SK-N-SH (cell line): ENCODE measurements around the gene INO80D. TPM values are rescaled to one million over a fixed set of nuclear protein-coding genes. Genes with fewer than 3 reads are reported as not detected.
"Not testable (repeated sequence)": the region's sequence is repeated elsewhere in the genome, so short reads cannot be mapped to it uniquely, and the experiment has no call there.

Experiments
- CTCF ChIA-PET: fragments of 300-600, 350-600 bp; formaldehyde crosslinking; extraction: SDS; loops from one replicate; lab custom pipeline; 2021; lab: Yijun Ruan, JAX
- POLR2A ChIA-PET: fragments of 350-600 bp; sonication (Branson Sonifier 250); formaldehyde crosslinking; extraction: SDS; loops from one replicate; lab custom pipeline; 2020; ENCODE audit warnings: antibody characterized with exemption, inconsistent platforms; lab: Yijun Ruan, JAX
- DNase-seq: peaks from one replicate; pipeline ENCODE4 v3.0.0; 2012
- H2AFZ ChIP-seq: fragments of 200-600 bp; sonication (generic); 2 replicates; pipeline ENCODE4 v1.8.1; 2016; ENCODE audit warnings: antibody characterized with exemption, mild to moderate bottlenecking, low read depth
- H3F3A ChIP-seq: fragments of 200-600 bp; sonication (generic); replicated peaks from 2 replicates; pipeline ENCODE3; 2016; ENCODE audit warnings: antibody characterized with exemption, mild to moderate bottlenecking; ENCODE audit not compliant: insufficient read depth
- H3K27ac ChIP-seq, 2 experiments: fragments of 200-500 bp in 1 of 2; fragments of 200-600 bp in 1 of 2; sonication (Bioruptor generic) in 1 of 2; sonication (generic), shearing (Covaris generic) in 1 of 2; 2 replicates each; pipeline versions ENCODE4 v1.5.1 to v1.6.1; 2014 to 2016; ENCODE audit warnings: low read depth in 2 of 2, inconsistent platforms in 1 of 2, low read length in 1 of 2, mild to moderate bottlenecking in 1 of 2, mixed read lengths in 1 of 2
- H3K27me3 ChIP-seq: fragments of 200-600 bp; sonication (generic), shearing (Covaris generic); 2 replicates; pipeline ENCODE4 v1.6.1; 2016; ENCODE audit warnings: mixed run types; ENCODE audit not compliant: insufficient read depth
- H3K36me3 ChIP-seq, 2 experiments: fragments of 200-500 bp in 1 of 2; fragments of 200-600 bp in 1 of 2; sonication (Bioruptor generic) in 1 of 2; sonication (generic) in 1 of 2; replicated peaks in 1 of 2; 2 replicates each; pipeline versions ENCODE3 to v1.5.1; 2014 to 2016; ENCODE audit warnings: low read length in 1 of 2, mild to moderate bottlenecking in 1 of 2; ENCODE audit not compliant: insufficient read depth in 2 of 2, control insufficient read depth in 1 of 2
- H3K4me1 ChIP-seq, 2 experiments: fragments of 200-500 bp in 1 of 2; fragments of 200-600 bp in 1 of 2; sonication (Bioruptor generic) in 1 of 2; sonication (generic), shearing (Covaris generic) in 1 of 2; 2 replicates each; pipeline versions ENCODE4 v1.5.1 to v1.6.1; 2014 to 2016; ENCODE audit warnings: low read depth in 1 of 2, low read length in 1 of 2, mixed run types in 1 of 2; ENCODE audit not compliant: insufficient read depth in 2 of 2, control insufficient read depth in 1 of 2
- H3K4me2 ChIP-seq: fragments of 200-600 bp; sonication (generic), shearing (Covaris generic); 2 replicates; pipeline ENCODE4 v1.6.1; 2017; ENCODE audit warnings: mixed run types
- H3K4me3 ChIP-seq, 2 experiments: fragments of 200-500 bp in 1 of 2; fragments of 200-600 bp in 1 of 2; sonication (Bioruptor generic) in 1 of 2; sonication (generic), shearing (Covaris generic) in 1 of 2; 2 replicates each; pipeline versions ENCODE4 v1.5.1 to v1.8.1; 2014 to 2016; ENCODE audit warnings: low read depth in 2 of 2, inconsistent platforms in 1 of 2, low read length in 1 of 2, mild to moderate bottlenecking in 1 of 2, mixed read lengths in 1 of 2, moderate library complexity in 1 of 2
- H3K79me2 ChIP-seq: fragments of 200-600 bp; sonication (generic); 2 replicates; pipeline ENCODE4 v1.8.1; 2017; ENCODE audit warnings: mild to moderate bottlenecking; ENCODE audit not compliant: insufficient read depth
- H3K9ac ChIP-seq: fragments of 200-600 bp; sonication (generic); 2 replicates; pipeline ENCODE4 v1.6.1; 2017; ENCODE audit warnings: mixed run types
- H3K9me2 ChIP-seq: fragments of 200-600 bp; sonication (generic); 2 replicates; pipeline ENCODE4 v1.6.1; 2017; ENCODE audit warnings: mixed run types
- H3K9me3 ChIP-seq: fragments of 200-600 bp; sonication (generic); 2 replicates; pipeline ENCODE4 v1.6.1; 2017; ENCODE audit warnings: mixed run types, mild to moderate bottlenecking, moderate library complexity
- H4K20me1 ChIP-seq: fragments of 200-600 bp; sonication (generic); 2 replicates; pipeline ENCODE4 v1.6.1; 2017; ENCODE audit warnings: mild to moderate bottlenecking, mixed run types; ENCODE audit not compliant: insufficient read depth
- GABPA ChIP-seq: IDR thresholded peaks from 2 replicates; pipeline ENCODE4 v1.4.0; 2012; ENCODE audit warnings: low read depth, mild to moderate bottlenecking
- IRF3 ChIP-seq: fragments of 150-350 bp; IDR thresholded peaks from 2 replicates; pipeline ENCODE4 v1.6.1; 2016; ENCODE audit warnings: mild to moderate bottlenecking, low read depth, low read length
- MAX ChIP-seq: IDR thresholded peaks from 2 replicates; pipeline ENCODE4 v1.4.0; 2012; ENCODE audit warnings: low read depth
- WGBS: methylation state at CpG from one replicate; pipeline ENCODE4 v1.1.6; 2017; ENCODE audit warnings: low lambda C conversion rate; 5-methylcytosine and 5-hydroxymethylcytosine counted together
- polyA plus RNA-seq, 3 experiments: library from polyadenylated mRNA; depleted of rRNA; stranded (reverse); fragments of >200 nt; gene quantifications; 2 replicates each; pipeline ENCODE4 v1.2.3, GENCODE V29; 2012
- TF ChIP-seq, protein P1 (sequence below): IDR thresholded peaks from 2 replicates; pipeline ENCODE4 v1.6.1; 2012; ENCODE audit warnings: mild to moderate bottlenecking, low read depth, low read length, moderate library complexity

Gene INO80D
- polyA plus RNA-seq, 1 of the 3 experiments (the other 2 are of a cell fraction), result 0.69 TPM

GRCh38 chr2:206040525-206040924 is 45.4 kb downstream of the INO80D start (continued):
- TF ChIP-seq IRF3 (no peak), MAX (no peak), GABPA (no peak)
- TF ChIP-seq, protein P1, sequence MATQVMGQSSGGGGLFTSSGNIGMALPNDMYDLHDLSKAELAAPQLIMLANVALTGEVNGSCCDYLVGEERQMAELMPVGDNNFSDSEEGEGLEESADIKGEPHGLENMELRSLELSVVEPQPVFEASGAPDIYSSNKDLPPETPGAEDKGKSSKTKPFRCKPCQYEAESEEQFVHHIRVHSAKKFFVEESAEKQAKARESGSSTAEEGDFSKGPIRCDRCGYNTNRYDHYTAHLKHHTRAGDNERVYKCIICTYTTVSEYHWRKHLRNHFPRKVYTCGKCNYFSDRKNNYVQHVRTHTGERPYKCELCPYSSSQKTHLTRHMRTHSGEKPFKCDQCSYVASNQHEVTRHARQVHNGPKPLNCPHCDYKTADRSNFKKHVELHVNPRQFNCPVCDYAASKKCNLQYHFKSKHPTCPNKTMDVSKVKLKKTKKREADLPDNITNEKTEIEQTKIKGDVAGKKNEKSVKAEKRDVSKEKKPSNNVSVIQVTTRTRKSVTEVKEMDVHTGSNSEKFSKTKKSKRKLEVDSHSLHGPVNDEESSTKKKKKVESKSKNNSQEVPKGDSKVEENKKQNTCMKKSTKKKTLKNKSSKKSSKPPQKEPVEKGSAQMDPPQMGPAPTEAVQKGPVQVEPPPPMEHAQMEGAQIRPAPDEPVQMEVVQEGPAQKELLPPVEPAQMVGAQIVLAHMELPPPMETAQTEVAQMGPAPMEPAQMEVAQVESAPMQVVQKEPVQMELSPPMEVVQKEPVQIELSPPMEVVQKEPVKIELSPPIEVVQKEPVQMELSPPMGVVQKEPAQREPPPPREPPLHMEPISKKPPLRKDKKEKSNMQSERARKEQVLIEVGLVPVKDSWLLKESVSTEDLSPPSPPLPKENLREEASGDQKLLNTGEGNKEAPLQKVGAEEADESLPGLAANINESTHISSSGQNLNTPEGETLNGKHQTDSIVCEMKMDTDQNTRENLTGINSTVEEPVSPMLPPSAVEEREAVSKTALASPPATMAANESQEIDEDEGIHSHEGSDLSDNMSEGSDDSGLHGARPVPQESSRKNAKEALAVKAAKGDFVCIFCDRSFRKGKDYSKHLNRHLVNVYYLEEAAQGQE, result no peak

GRCh38 chr2:206035393-206035792 is 50.6 kb downstream of the INO80D start:
- CTCF ChIA-PET, H3K9me2 ChIP-seq, H3K27me3 ChIP-seq, H3K9ac ChIP-seq, DNase-seq, H3K4me2 ChIP-seq, H4K20me1 ChIP-seq, H3K4me3 ChIP-seq, H3K27ac ChIP-seq, H3F3A ChIP-seq, POLR2A ChIA-PET, H2AFZ ChIP-seq, H3K9me3 ChIP-seq, H3K4me1 ChIP-seq: not testable (repeated sequence)
- Histone ChIP-seq H3K79me2 (peaks cover 26% of the 10 kb centered on the region), H3K36me3 (peaks cover 3 to 16% of the 10 kb centered on the region in 2 experiments)
- WGBS, result 95% methylated on average over 3 of the region's 3 CpGs

GRCh38 chr2:206033452-206033851 is 52.5 kb downstream of the INO80D start:
- POLR2A ChIA-PET, CTCF ChIA-PET: not testable (repeated sequence)

More at GRCh38 chr2:206033452-206033851, 52.5 kb downstream of the INO80D start:
- not testable (repeated sequence) for H3K9me2 ChIP-seq, H3K4me2 ChIP-seq, H2AFZ ChIP-seq, H3F3A ChIP-seq, H3K9me3 ChIP-seq, DNase-seq, H4K20me1 ChIP-seq, H3K27ac ChIP-seq, H3K4me3 ChIP-seq, H3K9ac ChIP-seq, H3K4me1 ChIP-seq, H3K27me3 ChIP-seq
- H3K36me3 ChIP-seq, result peaks cover 3 to 16% of the 10 kb centered on the region in 2 experiments
- WGBS, result 96% methylated on average over 1 of the region's 1 CpG
- peaks cover 20% of the 10 kb centered on the region for H3K79me2 ChIP-seq
